SK-N-SH treated with all-trans-retinoic acid at 6 μM for 48 hours (cell line): Measurements from ENCODE around the gene PPL.

Experiments used
- ARNTL ChIP-seq: fragments of 450-650 bp; formaldehyde crosslinking; IDR thresholded peaks from 2 replicates; pipeline ENCODE4 v1.5.0; 2020; ENCODE audit warnings: low read depth, mild to moderate bottlenecking, moderate library complexity, borderline replicate concordance
- ISL1 ChIP-seq: fragments of 250-450 bp; sonication (Bioruptor Pico); IDR thresholded peaks from 2 replicates; pipeline ENCODE4 v2.1.2; 2022; ENCODE audit warnings: mild to moderate bottlenecking, moderate library complexity
- OSR1 ChIP-seq: fragments of 250-450 bp; sonication (Bioruptor Pico); IDR thresholded peaks from 2 replicates; pipeline ENCODE4 v1.8.0; 2022; ENCODE audit warnings: moderate library complexity, mild to moderate bottlenecking, inconsistent platforms
- RARB ChIP-seq: fragments of 250-450 bp; sonication (Bioruptor Pico); IDR thresholded peaks from 2 replicates; pipeline ENCODE4 v1.8.0; 2021; ENCODE audit warnings: mild to moderate bottlenecking, moderate library complexity
- ZC3H10 ChIP-seq: fragments of 250-450 bp; sonication (Bioruptor Pico); IDR thresholded peaks from 2 replicates; pipeline ENCODE4 v1.5.1; 2021; ENCODE audit warnings: mild to moderate bottlenecking, moderate library complexity
- ZFP3 ChIP-seq: fragments of 250-450 bp; sonication (Bioruptor Pico); IDR thresholded peaks from 2 replicates; pipeline ENCODE4 v1.5.0; 2020; ENCODE audit warnings: mild to moderate bottlenecking, moderate library complexity
- ZNF565 ChIP-seq: fragments of 450-650 bp; formaldehyde crosslinking; conservative IDR thresholded peaks from 2 replicates; pipeline ENCODE4 v1.5.0; 2020; ENCODE audit warnings: low read depth, mild to moderate bottlenecking, moderate library complexity
- ZNF8 ChIP-seq: fragments of 450-650 bp; formaldehyde crosslinking; IDR thresholded peaks from 2 replicates; pipeline ENCODE4 v1.5.0; 2020; ENCODE audit warnings: mild to moderate bottlenecking, moderate library complexity
- TF ChIP-seq, protein P1 (sequence below): fragments of 250-450 bp; sonication (Bioruptor Pico); IDR thresholded peaks from 2 replicates; pipeline ENCODE4 v1.8.0; 2020; ENCODE audit warnings: mild to moderate bottlenecking, moderate library complexity, borderline replicate concordance
- TF ChIP-seq, protein P2 (sequence below): fragments of 250-450 bp; sonication (Bioruptor Pico); IDR thresholded peaks from 2 replicates; pipeline ENCODE4 v1.5.1; 2020; ENCODE audit warnings: low read depth, mild to moderate bottlenecking, moderate library complexity
- TF ChIP-seq, protein P3 (sequence below): fragments of 250-450 bp; sonication (Bioruptor Pico); IDR thresholded peaks from 2 replicates; pipeline ENCODE4 v1.8.0; 2021; ENCODE audit warnings: low read depth, mild to moderate bottlenecking, moderate library complexity, borderline replicate concordance
- TF ChIP-seq, protein P4 (sequence below): fragments of 250-450 bp; sonication (Bioruptor Pico); IDR thresholded peaks from 2 replicates; pipeline ENCODE4 v1.5.0; 2020; ENCODE audit warnings: mild to moderate bottlenecking, moderate library complexity

DNA sequence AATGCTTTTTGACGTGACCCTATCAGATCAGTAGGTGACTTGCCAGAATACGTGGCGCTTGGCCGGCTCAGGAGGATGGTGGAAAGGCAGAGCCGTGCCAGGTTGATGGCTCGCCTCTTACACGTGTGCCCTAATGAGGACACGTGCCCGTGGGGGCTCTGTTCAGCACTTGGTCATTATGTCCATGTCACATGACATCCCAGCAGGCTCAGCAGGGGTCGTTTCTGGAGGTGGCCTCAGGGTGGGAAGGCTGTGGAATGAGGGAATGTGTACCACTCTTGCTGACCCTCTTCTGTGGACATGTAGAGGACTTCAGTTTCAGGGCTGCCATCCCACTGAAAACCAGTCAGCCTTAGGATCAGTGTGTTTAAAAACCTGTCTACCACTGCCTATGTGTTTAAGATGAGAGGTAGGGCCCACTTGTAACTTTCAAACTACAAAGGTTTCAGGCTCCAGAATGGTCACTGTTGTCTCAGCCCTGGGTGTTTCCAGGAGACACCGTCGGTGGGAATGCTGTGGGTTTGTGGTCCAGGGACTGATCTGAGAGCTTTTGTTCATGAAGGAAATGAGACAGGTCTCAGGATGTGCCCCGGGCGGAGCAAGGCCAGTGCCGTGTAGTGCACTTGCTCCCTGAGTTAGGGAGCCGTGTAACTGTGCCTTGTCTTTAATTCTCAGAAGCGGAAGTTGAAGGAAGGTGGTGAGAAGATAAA is 77.6 kb downstream of the PPL start:
- TF ChIP-seq ZC3H10 = no peak
- TF ChIP-seq, protein P1, sequence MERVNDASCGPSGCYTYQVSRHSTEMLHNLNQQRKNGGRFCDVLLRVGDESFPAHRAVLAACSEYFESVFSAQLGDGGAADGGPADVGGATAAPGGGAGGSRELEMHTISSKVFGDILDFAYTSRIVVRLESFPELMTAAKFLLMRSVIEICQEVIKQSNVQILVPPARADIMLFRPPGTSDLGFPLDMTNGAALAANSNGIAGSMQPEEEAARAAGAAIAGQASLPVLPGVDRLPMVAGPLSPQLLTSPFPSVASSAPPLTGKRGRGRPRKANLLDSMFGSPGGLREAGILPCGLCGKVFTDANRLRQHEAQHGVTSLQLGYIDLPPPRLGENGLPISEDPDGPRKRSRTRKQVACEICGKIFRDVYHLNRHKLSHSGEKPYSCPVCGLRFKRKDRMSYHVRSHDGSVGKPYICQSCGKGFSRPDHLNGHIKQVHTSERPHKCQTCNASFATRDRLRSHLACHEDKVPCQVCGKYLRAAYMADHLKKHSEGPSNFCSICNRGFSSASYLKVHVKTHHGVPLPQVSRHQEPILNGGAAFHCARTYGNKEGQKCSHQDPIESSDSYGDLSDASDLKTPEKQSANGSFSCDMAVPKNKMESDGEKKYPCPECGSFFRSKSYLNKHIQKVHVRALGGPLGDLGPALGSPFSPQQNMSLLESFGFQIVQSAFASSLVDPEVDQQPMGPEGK (CRISPR knock-in tag) = no peak
- TF ChIP-seq ARNTL (CRISPR knock-in tag) = no peak
- TF ChIP-seq OSR1 = no peak
- no peak for TF ChIP-seq ISL1 (CRISPR knock-in tag)
- TF ChIP-seq, protein P2, sequence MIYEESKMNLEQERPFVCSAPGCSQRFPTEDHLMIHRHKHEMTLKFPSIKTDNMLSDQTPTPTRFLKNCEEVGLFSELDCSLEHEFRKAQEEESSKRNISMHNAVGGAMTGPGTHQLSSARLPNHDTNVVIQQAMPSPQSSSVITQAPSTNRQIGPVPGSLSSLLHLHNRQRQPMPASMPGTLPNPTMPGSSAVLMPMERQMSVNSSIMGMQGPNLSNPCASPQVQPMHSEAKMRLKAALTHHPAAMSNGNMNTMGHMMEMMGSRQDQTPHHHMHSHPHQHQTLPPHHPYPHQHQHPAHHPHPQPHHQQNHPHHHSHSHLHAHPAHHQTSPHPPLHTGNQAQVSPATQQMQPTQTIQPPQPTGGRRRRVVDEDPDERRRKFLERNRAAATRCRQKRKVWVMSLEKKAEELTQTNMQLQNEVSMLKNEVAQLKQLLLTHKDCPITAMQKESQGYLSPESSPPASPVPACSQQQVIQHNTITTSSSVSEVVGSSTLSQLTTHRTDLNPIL (CRISPR knock-in tag) = no peak
- no peak for TF ChIP-seq ZNF565 (CRISPR knock-in tag)
- TF ChIP-seq, protein P3, sequence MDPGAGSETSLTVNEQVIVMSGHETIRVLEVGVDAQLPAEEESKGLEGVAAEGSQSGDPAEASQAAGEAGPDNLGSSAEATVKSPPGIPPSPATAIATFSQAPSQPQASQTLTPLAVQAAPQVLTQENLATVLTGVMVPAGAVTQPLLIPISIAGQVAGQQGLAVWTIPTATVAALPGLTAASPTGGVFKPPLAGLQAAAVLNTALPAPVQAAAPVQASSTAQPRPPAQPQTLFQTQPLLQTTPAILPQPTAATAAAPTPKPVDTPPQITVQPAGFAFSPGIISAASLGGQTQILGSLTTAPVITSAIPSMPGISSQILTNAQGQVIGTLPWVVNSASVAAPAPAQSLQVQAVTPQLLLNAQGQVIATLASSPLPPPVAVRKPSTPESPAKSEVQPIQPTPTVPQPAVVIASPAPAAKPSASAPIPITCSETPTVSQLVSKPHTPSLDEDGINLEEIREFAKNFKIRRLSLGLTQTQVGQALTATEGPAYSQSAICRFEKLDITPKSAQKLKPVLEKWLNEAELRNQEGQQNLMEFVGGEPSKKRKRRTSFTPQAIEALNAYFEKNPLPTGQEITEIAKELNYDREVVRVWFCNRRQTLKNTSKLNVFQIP = no peak
- TF ChIP-seq, protein P4, sequence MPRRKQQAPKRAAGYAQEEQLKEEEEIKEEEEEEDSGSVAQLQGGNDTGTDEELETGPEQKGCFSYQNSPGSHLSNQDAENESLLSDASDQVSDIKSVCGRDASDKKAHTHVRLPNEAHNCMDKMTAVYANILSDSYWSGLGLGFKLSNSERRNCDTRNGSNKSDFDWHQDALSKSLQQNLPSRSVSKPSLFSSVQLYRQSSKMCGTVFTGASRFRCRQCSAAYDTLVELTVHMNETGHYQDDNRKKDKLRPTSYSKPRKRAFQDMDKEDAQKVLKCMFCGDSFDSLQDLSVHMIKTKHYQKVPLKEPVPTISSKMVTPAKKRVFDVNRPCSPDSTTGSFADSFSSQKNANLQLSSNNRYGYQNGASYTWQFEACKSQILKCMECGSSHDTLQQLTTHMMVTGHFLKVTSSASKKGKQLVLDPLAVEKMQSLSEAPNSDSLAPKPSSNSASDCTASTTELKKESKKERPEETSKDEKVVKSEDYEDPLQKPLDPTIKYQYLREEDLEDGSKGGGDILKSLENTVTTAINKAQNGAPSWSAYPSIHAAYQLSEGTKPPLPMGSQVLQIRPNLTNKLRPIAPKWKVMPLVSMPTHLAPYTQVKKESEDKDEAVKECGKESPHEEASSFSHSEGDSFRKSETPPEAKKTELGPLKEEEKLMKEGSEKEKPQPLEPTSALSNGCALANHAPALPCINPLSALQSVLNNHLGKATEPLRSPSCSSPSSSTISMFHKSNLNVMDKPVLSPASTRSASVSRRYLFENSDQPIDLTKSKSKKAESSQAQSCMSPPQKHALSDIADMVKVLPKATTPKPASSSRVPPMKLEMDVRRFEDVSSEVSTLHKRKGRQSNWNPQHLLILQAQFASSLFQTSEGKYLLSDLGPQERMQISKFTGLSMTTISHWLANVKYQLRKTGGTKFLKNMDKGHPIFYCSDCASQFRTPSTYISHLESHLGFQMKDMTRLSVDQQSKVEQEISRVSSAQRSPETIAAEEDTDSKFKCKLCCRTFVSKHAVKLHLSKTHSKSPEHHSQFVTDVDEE (CRISPR knock-in tag) = no peak
- no peak for TF ChIP-seq ZNF8 (CRISPR knock-in tag)
- no peak for TF ChIP-seq ZFP3 (CRISPR knock-in tag)
- no peak for TF ChIP-seq RARB (CRISPR knock-in tag)
